ENCODE measurements around the gene UBAP1.
"Not testable (repeated sequence)": the region's sequence is repeated elsewhere in the genome, so short reads cannot be mapped to it uniquely, and the experiment has no call there.

- not testable (repeated sequence) for TF ChIP-seq CTCF (IDR thresholded peaks at IDR 0.05; ENCODE audit: low read length); EZH2 (optimal IDR thresholded peaks at IDR 0.05; ENCODE audit: low read depth, low read length); EZH2phosphoT487 (IDR thresholded peaks at IDR 0.05; ENCODE audit: low read length)
These were observed 40.2 kb upstream of the UBAP1 start for GRCh38 chr9:34138644-34139043.
